Measurements from ENCODE around the gene PPP3CA. TPM values are rescaled to one million over a fixed set of nuclear protein-coding genes. Genes with fewer than 3 reads are reported as not detected.

The PPP3CA gene
- polyA plus RNA-seq, 1 donor (not counting 4 experiments of a cell fraction or from before 2014, with no cell fraction given) = 43.3 TPM

GRCh38 chr4:101037249-101037648 lies 310.1 kb downstream of the PPP3CA start:
- peak; percentile 46 for FAIRE-seq
- Histone ChIP-seq H3K27me3 (ENCODE audit: control insufficient read depth, extremely low read depth, insufficient read depth, low read length) (no peaks in the 10 kb centered on the region), H3K9ac (ENCODE audit: control insufficient read depth, extremely low read depth, insufficient read depth, low read length) (no peak overlapping the region), H3K79me2 (ENCODE audit: control insufficient read depth, insufficient read depth, low read length) (no peaks in the 10 kb centered on the region), H3K9me1 (ENCODE audit: control insufficient read depth, extremely low read depth, insufficient read depth, low read length) (no peaks in the 10 kb centered on the region), H3K4me3 (ENCODE audit: control insufficient read depth in 2 of 3, extremely low read depth in 1 of 3, insufficient read depth in 2 of 3, low read depth in 1 of 3, low read length in 3 of 3) (no peak overlapping the region), H4K20me1 (ENCODE audit: control insufficient read depth, extremely low read depth, insufficient read depth, low read length) (no peaks in the 10 kb centered on the region), H3K27ac (ENCODE audit: control insufficient read depth, insufficient read depth, low read length) (no peak overlapping the region), H3K9me3 (ENCODE audit: control insufficient read depth, low read depth, low read length) (no peaks in the 10 kb centered on the region), H3K4me1 (ENCODE audit: control insufficient read depth, extremely low read depth, insufficient read depth, low read length) (peaks cover 15% of the 10 kb centered on the region), H2AFZ (ENCODE audit: control insufficient read depth, low read length) (no peak overlapping the region), H3K4me2 (ENCODE audit: control insufficient read depth, extremely low read depth, insufficient read depth, low read depth, low read length) (peak overlapping the region; percentile 35), H3K36me3 (ENCODE audit: control insufficient read depth in 2 of 2, extremely low read depth in 1 of 2, insufficient read depth in 2 of 2, low read length in 2 of 2) (peaks cover 3 to 5% of the 10 kb centered on the region in 2 experiments)
- no peak for TF ChIP-seq CTCF (optimal IDR thresholded peaks at IDR 0.05 in 1 of 3, IDR thresholded peaks at IDR 0.05 in 1 of 3, conservative IDR thresholded peaks at IDR 0.05 in 1 of 3; ENCODE audit: extremely low read depth in 1 of 3, insufficient read depth in 2 of 3, low read length in 3 of 3)
- no peak for TF ChIP-seq EZH2 (IDR thresholded peaks at IDR 0.05; ENCODE audit: low read length)
- dilution Hi-C loops (cut with MboI; ENCODE audit: extremely low pct_ligation_motif_present, low sequenced_read_pairs) = no loop called here
- DNase-seq (ENCODE audit: low read depth, low spot score) = peak; percentile 17

DNA sequence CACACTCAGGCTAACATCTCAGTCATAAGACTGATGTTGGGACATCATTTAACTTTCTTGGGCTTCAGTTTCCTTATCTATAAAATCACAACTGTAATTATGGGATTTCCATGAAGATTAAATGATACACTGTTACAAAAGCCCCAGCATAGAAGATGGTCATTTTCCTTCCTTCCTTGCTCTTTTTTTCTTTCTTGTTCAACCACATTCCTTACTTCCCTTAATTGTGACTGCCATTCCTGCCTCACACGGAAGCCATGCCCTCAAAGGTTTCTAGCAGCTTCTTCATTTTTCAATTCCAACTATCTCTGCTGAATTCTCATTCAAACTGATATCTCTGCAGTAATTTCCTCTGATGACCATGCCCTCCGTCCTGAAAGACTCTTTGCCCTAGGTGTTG lies 311.8 kb downstream of the PPP3CA start:
- Histone ChIP-seq H3K9me1 (ENCODE audit: control insufficient read depth, extremely low read depth, insufficient read depth, low read length) (no peaks in the 10 kb centered on the region), H3K4me3 (ENCODE audit: control insufficient read depth in 2 of 3, extremely low read depth in 1 of 3, insufficient read depth in 2 of 3, low read depth in 1 of 3, low read length in 3 of 3) (no peak overlapping the region), H4K20me1 (ENCODE audit: control insufficient read depth, extremely low read depth, insufficient read depth, low read length) (no peaks in the 10 kb centered on the region), H3K4me2 (ENCODE audit: control insufficient read depth, extremely low read depth, insufficient read depth, low read depth, low read length) (no peak overlapping the region), H3K9ac (ENCODE audit: control insufficient read depth, extremely low read depth, insufficient read depth, low read length) (no peak overlapping the region), H3K79me2 (ENCODE audit: control insufficient read depth, insufficient read depth, low read length) (no peaks in the 10 kb centered on the region), H3K27ac (ENCODE audit: control insufficient read depth, insufficient read depth, low read length) (no peak overlapping the region), H3K9me3 (ENCODE audit: control insufficient read depth, low read depth, low read length) (no peaks in the 10 kb centered on the region), H3K4me1 (ENCODE audit: control insufficient read depth, extremely low read depth, insufficient read depth, low read length) (peaks cover 15% of the 10 kb centered on the region), H2AFZ (ENCODE audit: control insufficient read depth, low read length) (no peak overlapping the region), H3K36me3 (ENCODE audit: control insufficient read depth in 2 of 2, extremely low read depth in 1 of 2, insufficient read depth in 2 of 2, low read length in 2 of 2) (peaks cover 5 to 7% of the 10 kb centered on the region in 2 experiments), H3K27me3 (ENCODE audit: control insufficient read depth, extremely low read depth, insufficient read depth, low read length) (no peaks in the 10 kb centered on the region)
- TF ChIP-seq EZH2 (IDR thresholded peaks at IDR 0.05; ENCODE audit: low read length) = no peak
- no peak for TF ChIP-seq CTCF (optimal IDR thresholded peaks at IDR 0.05 in 1 of 3, IDR thresholded peaks at IDR 0.05 in 1 of 3, conservative IDR thresholded peaks at IDR 0.05 in 1 of 3; ENCODE audit: extremely low read depth in 1 of 3, insufficient read depth in 2 of 3, low read length in 3 of 3)
- dilution Hi-C loops (cut with MboI; ENCODE audit: extremely low pct_ligation_motif_present, low sequenced_read_pairs) = no loop called here
- DNase-seq (ENCODE audit: low read depth, low spot score) (no peak), FAIRE-seq (no peak)
